ENCODE results near the gene MEX3A.

DNA sequence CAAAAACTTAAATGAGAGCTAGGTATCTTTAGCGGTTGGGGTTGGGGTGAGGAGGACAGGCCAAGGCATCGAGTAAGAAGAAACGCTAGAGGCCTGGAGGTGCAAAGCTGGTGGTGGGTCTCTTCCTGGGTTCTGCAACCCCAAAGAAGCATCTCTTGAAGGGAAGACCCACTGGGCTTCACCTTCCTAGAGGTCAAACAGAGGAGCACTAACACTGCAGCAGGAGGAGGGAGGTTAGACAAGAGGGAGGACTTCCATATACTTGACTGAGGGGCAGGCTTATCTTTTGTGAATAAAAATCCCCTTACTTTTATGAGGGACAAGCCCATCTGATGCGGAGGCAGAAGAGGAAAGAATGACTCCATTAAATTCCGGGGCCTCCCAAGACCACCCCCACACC, 2.5 kb downstream of the MEX3A start:
- no peak for TF ChIP-seq RCOR1 (IDR thresholded peaks at IDR 0.05; ENCODE audit: low read depth, low read length)
- no peak for TF ChIP-seq MYC (IDR thresholded peaks at IDR 0.05; ENCODE audit: borderline replicate concordance, low read length)
- TF ChIP-seq, protein P1, sequence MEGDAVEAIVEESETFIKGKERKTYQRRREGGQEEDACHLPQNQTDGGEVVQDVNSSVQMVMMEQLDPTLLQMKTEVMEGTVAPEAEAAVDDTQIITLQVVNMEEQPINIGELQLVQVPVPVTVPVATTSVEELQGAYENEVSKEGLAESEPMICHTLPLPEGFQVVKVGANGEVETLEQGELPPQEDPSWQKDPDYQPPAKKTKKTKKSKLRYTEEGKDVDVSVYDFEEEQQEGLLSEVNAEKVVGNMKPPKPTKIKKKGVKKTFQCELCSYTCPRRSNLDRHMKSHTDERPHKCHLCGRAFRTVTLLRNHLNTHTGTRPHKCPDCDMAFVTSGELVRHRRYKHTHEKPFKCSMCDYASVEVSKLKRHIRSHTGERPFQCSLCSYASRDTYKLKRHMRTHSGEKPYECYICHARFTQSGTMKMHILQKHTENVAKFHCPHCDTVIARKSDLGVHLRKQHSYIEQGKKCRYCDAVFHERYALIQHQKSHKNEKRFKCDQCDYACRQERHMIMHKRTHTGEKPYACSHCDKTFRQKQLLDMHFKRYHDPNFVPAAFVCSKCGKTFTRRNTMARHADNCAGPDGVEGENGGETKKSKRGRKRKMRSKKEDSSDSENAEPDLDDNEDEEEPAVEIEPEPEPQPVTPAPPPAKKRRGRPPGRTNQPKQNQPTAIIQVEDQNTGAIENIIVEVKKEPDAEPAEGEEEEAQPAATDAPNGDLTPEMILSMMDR (IDR thresholded peaks at IDR 0.05): no peak

All from A549 (cell line).